GM15510 (cell line): ENCODE measurements around the gene UGGT1.

ENCODE experiments used
- POLR2A ChIP-seq: IDR thresholded peaks from 3 replicates; pipeline ENCODE4 v1.6.1; 2011; ENCODE audit warnings: borderline replicate concordance; ENCODE audit not compliant: insufficient read length; ENCODE audit errors: extremely low read depth

Gene UGGT1

GRCh38 chr2:128157644-128158043 lies 66.6 kb downstream of the UGGT1 start:
- TF ChIP-seq POLR2A = no peak

- TF ChIP-seq POLR2A = no peak
Measured at GRCh38 chr2:128158176-128158575, 67.2 kb downstream of the UGGT1 start.

GRCh38 chr2:128159437-128159836 lies 68.4 kb downstream of the UGGT1 start:
- no peak for TF ChIP-seq POLR2A

- no peak for TF ChIP-seq POLR2A
Measured at GRCh38 chr2:128160616-128161275, 69.7 kb downstream of the UGGT1 start.

GRCh38 chr2:128162266-128162665 lies 71.3 kb downstream of the UGGT1 start:
- TF ChIP-seq POLR2A = no peak

- no peak for TF ChIP-seq POLR2A
Measured at GRCh38 chr2:128164311-128164710, 73.3 kb downstream of the UGGT1 start.

- no peak for TF ChIP-seq POLR2A
Measured at GRCh38 chr2:128166746-128167353, 75.8 kb downstream of the UGGT1 start.

GRCh38 chr2:128169094-128169493 lies 78.1 kb downstream of the UGGT1 start:
- no peak for TF ChIP-seq POLR2A

- TF ChIP-seq POLR2A = no peak
Measured at GRCh38 chr2:128169497-128169896, 78.5 kb downstream of the UGGT1 start.

- no peak for TF ChIP-seq POLR2A
Measured at GRCh38 chr2:128169933-128170709, 79.1 kb downstream of the UGGT1 start.

- no peak for TF ChIP-seq POLR2A
Measured at GRCh38 chr2:128170776-128171175, 79.8 kb downstream of the UGGT1 start.

- no peak for TF ChIP-seq POLR2A
Measured at GRCh38 chr2:128172191-128172590, 81.2 kb downstream of the UGGT1 start.

- TF ChIP-seq POLR2A = no peak
Measured at GRCh38 chr2:128177315-128177714, 86.3 kb downstream of the UGGT1 start.

- no peak for TF ChIP-seq POLR2A
Measured at GRCh38 chr2:128178149-128178649, 87.2 kb downstream of the UGGT1 start.

GRCh38 chr2:128178650-128179460 lies 87.9 kb downstream of the UGGT1 start:
- no peak for TF ChIP-seq POLR2A
